Measurements from ENCODE around the gene LIPK. TPM values are rescaled to one million over a fixed set of nuclear protein-coding genes. Genes with fewer than 3 reads are reported as not detected.

Gene LIPK
- polyA plus RNA-seq, 1 donor (not counting 4 experiments of a cell fraction or from before 2014, with no cell fraction given), result 0.56 TPM

DNA sequence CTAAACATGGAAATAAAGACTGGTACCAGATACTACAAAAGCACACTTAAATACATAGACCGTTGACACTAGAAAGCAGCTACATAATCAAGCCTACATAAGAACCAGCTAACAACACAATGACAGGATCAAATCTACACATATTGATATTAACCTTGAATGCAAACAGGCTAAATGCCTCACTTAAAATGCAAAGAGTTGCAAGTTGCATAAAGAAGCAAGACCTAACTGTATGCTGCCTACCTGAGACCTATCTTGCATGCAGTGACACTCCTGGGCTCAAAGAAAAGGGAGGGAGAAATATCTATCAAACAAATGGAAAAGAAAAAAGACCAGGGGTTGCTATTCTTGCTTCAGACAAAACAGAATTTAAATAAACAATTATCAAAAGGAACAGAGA is 39.6 kb downstream of the LIPK start:
- dilution Hi-C loops (cut with MboI; ENCODE audit: extremely low pct_ligation_motif_present, low sequenced_read_pairs), result no loop called here
- Histone ChIP-seq H3K9me1 (ENCODE audit: control insufficient read depth, extremely low read depth, insufficient read depth, low read length) (no peaks in the 10 kb centered on the region), H3K9me3 (ENCODE audit: control insufficient read depth, low read depth, low read length) (peaks cover 3% of the 10 kb centered on the region), H4K20me1 (ENCODE audit: control insufficient read depth, extremely low read depth, insufficient read depth, low read length) (no peaks in the 10 kb centered on the region), H3K27ac (ENCODE audit: control insufficient read depth, insufficient read depth, low read length) (no peak overlapping the region), H3K4me1 (ENCODE audit: control insufficient read depth, extremely low read depth, insufficient read depth, low read length) (no peaks in the 10 kb centered on the region), H3K4me2 (ENCODE audit: control insufficient read depth, extremely low read depth, insufficient read depth, low read depth, low read length) (no peak overlapping the region), H3K36me3 (ENCODE audit: control insufficient read depth in 2 of 2, extremely low read depth in 1 of 2, insufficient read depth in 2 of 2, low read length in 2 of 2) (no peaks in the 10 kb centered on the region), H3K79me2 (ENCODE audit: control insufficient read depth, insufficient read depth, low read length) (no peaks in the 10 kb centered on the region), H3K4me3 (ENCODE audit: control insufficient read depth in 2 of 3, extremely low read depth in 1 of 3, insufficient read depth in 2 of 3, low read depth in 1 of 3, low read length in 3 of 3) (no peak overlapping the region), H3K27me3 (ENCODE audit: control insufficient read depth, extremely low read depth, insufficient read depth, low read length) (no peaks in the 10 kb centered on the region), H2AFZ (ENCODE audit: control insufficient read depth, low read length) (no peak overlapping the region), H3K9ac (ENCODE audit: control insufficient read depth, extremely low read depth, insufficient read depth, low read length) (no peak overlapping the region)
- FAIRE-seq (no peak), DNase-seq (ENCODE audit: low read depth, low spot score) (no peak)
- TF ChIP-seq CTCF (optimal IDR thresholded peaks at IDR 0.05 in 1 of 3, IDR thresholded peaks at IDR 0.05 in 1 of 3, conservative IDR thresholded peaks at IDR 0.05 in 1 of 3; ENCODE audit: extremely low read depth in 1 of 3, insufficient read depth in 2 of 3, low read length in 3 of 3) (no peak), EZH2 (IDR thresholded peaks at IDR 0.05; ENCODE audit: low read length) (no peak)

- Histone ChIP-seq H4K20me1 (ENCODE audit: control insufficient read depth, extremely low read depth, insufficient read depth, low read length) (no peaks in the 10 kb centered on the region), H3K4me1 (ENCODE audit: control insufficient read depth, extremely low read depth, insufficient read depth, low read length) (peaks cover 5% of the 10 kb centered on the region), H3K9me1 (ENCODE audit: control insufficient read depth, extremely low read depth, insufficient read depth, low read length) (no peaks in the 10 kb centered on the region), H3K36me3 (ENCODE audit: control insufficient read depth in 2 of 2, extremely low read depth in 1 of 2, insufficient read depth in 2 of 2, low read length in 2 of 2) (no peaks in the 10 kb centered on the region), H3K27me3 (ENCODE audit: control insufficient read depth, extremely low read depth, insufficient read depth, low read length) (no peaks in the 10 kb centered on the region), H3K79me2 (ENCODE audit: control insufficient read depth, insufficient read depth, low read length) (no peaks in the 10 kb centered on the region), H3K9ac (ENCODE audit: control insufficient read depth, extremely low read depth, insufficient read depth, low read length) (no peak overlapping the region), H3K27ac (ENCODE audit: control insufficient read depth, insufficient read depth, low read length) (no peak overlapping the region), H3K4me2 (ENCODE audit: control insufficient read depth, extremely low read depth, insufficient read depth, low read depth, low read length) (no peak overlapping the region), H3K9me3 (ENCODE audit: control insufficient read depth, low read depth, low read length) (no peaks in the 10 kb centered on the region), H3K4me3 (ENCODE audit: control insufficient read depth in 2 of 3, extremely low read depth in 1 of 3, insufficient read depth in 2 of 3, low read depth in 1 of 3, low read length in 3 of 3) (no peak overlapping the region), H2AFZ (ENCODE audit: control insufficient read depth, low read length) (no peak overlapping the region)
- TF ChIP-seq EZH2 (IDR thresholded peaks at IDR 0.05; ENCODE audit: low read length) (no peak), CTCF (optimal IDR thresholded peaks at IDR 0.05 in 1 of 3, IDR thresholded peaks at IDR 0.05 in 1 of 3, conservative IDR thresholded peaks at IDR 0.05 in 1 of 3; ENCODE audit: extremely low read depth in 1 of 3, insufficient read depth in 2 of 3, low read length in 3 of 3) (no peak)
- dilution Hi-C loops (cut with MboI; ENCODE audit: extremely low pct_ligation_motif_present, low sequenced_read_pairs), result no loop called here
- FAIRE-seq, result no peak
- no peak for DNase-seq (ENCODE audit: low read depth, low spot score)
Measured at GRCh38 chr10:88754287-88754686, 48.2 kb downstream of the LIPK start.
